KMS-11 (cell line): ENCODE results near the gene AHRR.

Source experiments
- H2AFZ ChIP-seq: fragments of 200-600 bp; sonication (generic); 2 replicates; pipeline ENCODE4 v1.6.1; 2016; ENCODE audit warnings: antibody characterized with exemption, mixed run types, low read depth
- H3K27ac ChIP-seq: fragments of 200-600 bp; sonication (generic); 2 replicates; pipeline ENCODE4 v1.6.1; 2016; ENCODE audit warnings: mild to moderate bottlenecking, mixed run types
- H3K27me3 ChIP-seq: fragments of 200-600 bp; sonication (generic); 2 replicates; pipeline ENCODE4 v1.6.1; 2017; ENCODE audit warnings: mild to moderate bottlenecking, low read depth, mixed run types, moderate library complexity; ENCODE audit not compliant: insufficient read depth
- H3K36me3 ChIP-seq: fragments of 200-600 bp; sonication (generic); 2 replicates; pipeline ENCODE4 v1.6.1; 2017; ENCODE audit warnings: mild to moderate bottlenecking, mixed run types; ENCODE audit not compliant: insufficient read depth
- H3K4me1 ChIP-seq: fragments of 200-600 bp; sonication (generic); 2 replicates; pipeline ENCODE4 v1.6.1; 2016; ENCODE audit warnings: mild to moderate bottlenecking, low read depth, mixed run types; ENCODE audit not compliant: poor library complexity, severe bottlenecking
- H3K4me2 ChIP-seq: fragments of 200-600 bp; sonication (generic); 2 replicates; pipeline ENCODE4 v1.7.0; 2016; ENCODE audit warnings: mild to moderate bottlenecking, mixed run types
- H3K4me3 ChIP-seq: fragments of 200-600 bp; sonication (generic); IDR thresholded peaks from 2 replicates; pipeline ENCODE4 v1.6.1; 2017; ENCODE audit warnings: low read depth, low read length, mixed read lengths; ENCODE audit not compliant: insufficient read depth
- H3K79me2 ChIP-seq: fragments of 200-600 bp; sonication (generic); 2 replicates; pipeline ENCODE4 v1.6.1; 2016; ENCODE audit warnings: low read depth, mixed run types; ENCODE audit not compliant: insufficient read depth
- H3K9ac ChIP-seq: fragments of 200-600 bp; sonication (generic); 2 replicates; pipeline ENCODE4 v1.6.1; 2016; ENCODE audit warnings: mild to moderate bottlenecking, mixed run types
- H4K20me1 ChIP-seq: fragments of 200-600 bp; sonication (generic); 2 replicates; pipeline ENCODE4 v1.6.1; 2016; ENCODE audit warnings: mild to moderate bottlenecking, mixed run types; ENCODE audit not compliant: insufficient read depth
- CTCF ChIP-seq: fragments of 200-600 bp; sonication (generic); conservative IDR thresholded peaks from 2 replicates; pipeline ENCODE4 v1.6.1; 2017; ENCODE audit warnings: low read depth, mild to moderate bottlenecking, antibody characterized with exemption, low read length, moderate library complexity, mixed read lengths

The AHRR gene

GRCh38 chr5:474840-475661, 153.5 kb downstream of the AHRR start:
- Histone ChIP-seq H3K4me3 (no peak overlapping the region), H4K20me1 (no peaks in the 10 kb centered on the region), H3K27ac (no peak overlapping the region), H3K27me3 (peaks cover 28% of the 10 kb centered on the region), H3K36me3 (no peaks in the 10 kb centered on the region), H3K9ac (no peak overlapping the region), H3K4me2 (no peak overlapping the region; the same call in 1 of the 2 replicates), H3K79me2 (peaks cover 24% of the 10 kb centered on the region), H3K4me1 (peaks cover 4% of the 10 kb centered on the region), H2AFZ (no peak overlapping the region)
- no peak for TF ChIP-seq CTCF

- Histone ChIP-seq H4K20me1 (no peaks in the 10 kb centered on the region), H3K9ac (no peak overlapping the region), H3K79me2 (peaks cover 21% of the 10 kb centered on the region), H3K4me1 (peaks cover 4% of the 10 kb centered on the region), H2AFZ (no peak overlapping the region), H3K27ac (no peak overlapping the region), H3K27me3 (peaks cover 34% of the 10 kb centered on the region), H3K4me2 (no peak overlapping the region; the same call in 1 of the 2 replicates), H3K36me3 (no peaks in the 10 kb centered on the region), H3K4me3 (no peak overlapping the region)
- no peak for TF ChIP-seq CTCF
These were observed 154.2 kb downstream of the AHRR start for GRCh38 chr5:475704-476101.

GRCh38 chr5:476102-476813, 154.7 kb downstream of the AHRR start:
- H2AFZ ChIP-seq, result no peak overlapping the region
- H3K36me3 ChIP-seq, result no peaks in the 10 kb centered on the region
- no peak overlapping the region for H3K4me3 ChIP-seq
- no peak overlapping the region for H3K9ac ChIP-seq
- no peak overlapping the region for H3K27ac ChIP-seq
- H3K79me2 ChIP-seq, result peaks cover 15% of the 10 kb centered on the region
- no peak overlapping the region for H3K4me2 ChIP-seq
- no peaks in the 10 kb centered on the region for H4K20me1 ChIP-seq
- TF ChIP-seq CTCF, result no peak
- peaks cover 4% of the 10 kb centered on the region for H3K4me1 ChIP-seq
- peaks cover 40% of the 10 kb centered on the region for H3K27me3 ChIP-seq

- no peak for TF ChIP-seq CTCF
These were observed 155.3 kb downstream of the AHRR start for GRCh38 chr5:476814-477175.

More at GRCh38 chr5:476814-477175, 155.3 kb downstream of the AHRR start:
- H3K27me3 ChIP-seq, result peaks cover 41% of the 10 kb centered on the region
- no peak overlapping the region for H3K9ac ChIP-seq
- H3K4me1 ChIP-seq, result no peaks in the 10 kb centered on the region
- no peaks in the 10 kb centered on the region for H4K20me1 ChIP-seq
- H3K79me2 ChIP-seq, result peaks cover 10% of the 10 kb centered on the region
- no peak overlapping the region for H3K4me3 ChIP-seq
- H3K4me2 ChIP-seq, result no peak overlapping the region
- no peak overlapping the region for H2AFZ ChIP-seq
- H3K36me3 ChIP-seq, result no peaks in the 10 kb centered on the region
- no peak overlapping the region for H3K27ac ChIP-seq
